ENCODE data around the gene LRRC49.

The LRRC49 gene

DNA sequence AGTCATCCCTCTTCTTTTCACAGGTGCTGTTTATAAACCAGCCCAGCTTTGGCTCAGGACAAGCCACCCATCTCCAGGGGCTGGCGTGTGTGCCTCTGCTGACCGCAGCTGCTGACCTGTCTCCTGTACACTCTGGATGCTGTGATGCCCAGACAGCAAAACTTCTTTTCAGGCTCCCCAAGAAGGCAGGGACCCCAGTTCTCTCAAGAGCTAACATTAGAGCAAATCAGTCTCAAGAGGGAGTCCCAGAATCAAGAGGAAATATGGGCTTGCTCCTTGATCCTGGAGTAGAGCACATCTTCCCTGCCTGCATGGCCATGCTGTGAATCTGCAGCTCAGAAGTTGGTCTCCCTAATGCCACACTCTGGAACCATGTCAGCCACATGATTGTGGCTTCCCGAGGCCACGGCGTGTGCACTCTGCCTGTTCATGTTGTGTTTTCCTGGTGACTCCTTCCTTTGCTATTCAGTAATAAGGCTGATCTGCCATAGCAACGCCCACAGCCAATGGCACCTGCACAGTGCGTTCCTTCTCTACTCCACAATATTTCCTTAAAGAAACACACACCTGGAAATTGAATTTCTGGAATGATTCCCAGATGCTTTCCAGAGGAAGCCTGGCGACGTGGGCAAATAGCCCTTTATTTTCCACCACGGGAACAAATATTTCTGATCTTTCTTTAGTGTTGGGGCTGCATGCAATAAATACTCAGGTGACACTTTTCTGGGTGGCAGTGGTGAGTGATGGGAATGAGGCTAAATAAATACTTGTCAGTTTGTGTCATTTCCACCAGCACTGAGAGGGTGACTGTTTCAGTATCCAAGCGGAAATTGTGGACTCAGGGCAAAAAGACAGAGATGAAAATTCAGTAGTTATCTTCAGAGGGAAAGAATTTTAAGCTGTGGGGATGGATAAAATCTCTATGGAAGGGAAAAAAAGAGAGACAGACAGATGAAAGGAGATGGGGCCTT is 200.7 kb downstream of the LRRC49 start:
- DNase-seq (ENCODE audit: extremely low spot score): no peak
- TF ChIP-seq, protein P1, sequence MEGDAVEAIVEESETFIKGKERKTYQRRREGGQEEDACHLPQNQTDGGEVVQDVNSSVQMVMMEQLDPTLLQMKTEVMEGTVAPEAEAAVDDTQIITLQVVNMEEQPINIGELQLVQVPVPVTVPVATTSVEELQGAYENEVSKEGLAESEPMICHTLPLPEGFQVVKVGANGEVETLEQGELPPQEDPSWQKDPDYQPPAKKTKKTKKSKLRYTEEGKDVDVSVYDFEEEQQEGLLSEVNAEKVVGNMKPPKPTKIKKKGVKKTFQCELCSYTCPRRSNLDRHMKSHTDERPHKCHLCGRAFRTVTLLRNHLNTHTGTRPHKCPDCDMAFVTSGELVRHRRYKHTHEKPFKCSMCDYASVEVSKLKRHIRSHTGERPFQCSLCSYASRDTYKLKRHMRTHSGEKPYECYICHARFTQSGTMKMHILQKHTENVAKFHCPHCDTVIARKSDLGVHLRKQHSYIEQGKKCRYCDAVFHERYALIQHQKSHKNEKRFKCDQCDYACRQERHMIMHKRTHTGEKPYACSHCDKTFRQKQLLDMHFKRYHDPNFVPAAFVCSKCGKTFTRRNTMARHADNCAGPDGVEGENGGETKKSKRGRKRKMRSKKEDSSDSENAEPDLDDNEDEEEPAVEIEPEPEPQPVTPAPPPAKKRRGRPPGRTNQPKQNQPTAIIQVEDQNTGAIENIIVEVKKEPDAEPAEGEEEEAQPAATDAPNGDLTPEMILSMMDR (IDR thresholded peaks at IDR 0.05; ENCODE audit: control extremely low read depth, extremely low read depth, low read depth, missing control alignments): no peak
- ChIA-PET POLR2A (no interaction called here), CTCF (interaction anchor here (0.8 to 1.4 kb wide), 3 partner anchors 9 to 21 kb away, joined by 3 read pairs; no protein-coding TSS in a partner anchor)

GRCh38 chr15:71094137-71094536 is 201.5 kb downstream of the LRRC49 start:
- TF ChIP-seq, protein P1 (IDR thresholded peaks at IDR 0.05; ENCODE audit: control extremely low read depth, extremely low read depth, low read depth, missing control alignments): no peak
- ChIA-PET CTCF (interaction anchor here (0.8 to 1.3 kb wide), 2 partner anchors 10 to 20 kb away, joined by 3 read pairs; no protein-coding TSS in a partner anchor), POLR2A (no interaction called here)
- no peak for DNase-seq (ENCODE audit: extremely low spot score)

DNA sequence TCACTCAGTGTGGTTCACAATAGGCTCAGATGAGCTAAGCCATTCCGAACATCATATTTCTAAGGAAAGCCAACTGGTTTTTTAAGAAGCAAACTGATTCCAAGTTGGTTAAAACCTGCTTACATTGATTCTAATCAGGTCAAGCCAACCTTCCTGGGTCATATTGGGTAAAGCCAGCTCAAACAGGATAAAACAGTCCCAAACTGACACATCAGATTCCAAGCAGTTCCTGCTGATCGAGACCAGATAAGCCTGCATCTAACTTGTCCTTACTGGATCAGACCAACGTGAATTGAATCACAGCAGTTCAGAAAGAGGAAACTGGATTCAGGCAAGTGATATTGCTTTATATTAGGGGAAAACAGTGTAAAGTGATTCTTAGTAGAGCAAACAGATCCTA is 204.1 kb downstream of the LRRC49 start:
- no peak for DNase-seq (ENCODE audit: extremely low spot score)
- CTCF ChIA-PET: no interaction called here
- TF ChIP-seq, protein P1 (IDR thresholded peaks at IDR 0.05; ENCODE audit: control extremely low read depth, extremely low read depth, low read depth, missing control alignments): no peak
- POLR2A ChIA-PET: no interaction called here

GRCh38 chr15:71097890-71098289 is 205.3 kb downstream of the LRRC49 start:
- TF ChIP-seq, protein P1 (IDR thresholded peaks at IDR 0.05; ENCODE audit: control extremely low read depth, extremely low read depth, low read depth, missing control alignments): no peak
- ChIA-PET CTCF (no interaction called here), POLR2A (no interaction called here)
- DNase-seq (ENCODE audit: extremely low spot score): no peak

- DNase-seq (ENCODE audit: extremely low spot score): no peak
- ChIA-PET POLR2A (no interaction called here), CTCF (interaction anchor here (1.0 kb wide), 1 partner anchor 16 kb away, joined by 4 read pairs; the partner anchor contains the start of gene THSD4)
- TF ChIP-seq, protein P1 (IDR thresholded peaks at IDR 0.05; ENCODE audit: control extremely low read depth, extremely low read depth, low read depth, missing control alignments): no peak
These were observed 206.3 kb downstream of the LRRC49 start for GRCh38 chr15:71098920-71099319.

Measured in GM10248 (cell line).